ENCODE data around the gene RPUSD2.
"Not testable (repeated sequence)": the region's sequence is repeated elsewhere in the genome, so short reads cannot be mapped to it uniquely, and the experiment has no call there.

Gene RPUSD2

GRCh38 chr15:40565333-40566238 is 3.5 kb upstream of the RPUSD2 start:
- DNase-seq (ENCODE audit: low read depth) = no peak

GRCh38 chr15:40567111-40567510 is 2.0 kb upstream of the RPUSD2 start:
- no peak for DNase-seq (ENCODE audit: low read depth)

- DNase-seq (ENCODE audit: low read depth) = no peak
Measured at GRCh38 chr15:40575113-40575512, 6.0 kb downstream of the RPUSD2 start.

GRCh38 chr15:40576914-40577313 is 7.8 kb downstream of the RPUSD2 start:
- not testable (repeated sequence) for DNase-seq (ENCODE audit: low read depth)

GRCh38 chr15:40578892-40579291 is 9.8 kb downstream of the RPUSD2 start:
- no peak for DNase-seq (ENCODE audit: low read depth)

GRCh38 chr15:40581796-40582195 is 12.7 kb downstream of the RPUSD2 start:
- DNase-seq (ENCODE audit: low read depth) = not testable (repeated sequence)

GRCh38 chr15:40582726-40583246 is 13.7 kb downstream of the RPUSD2 start:
- DNase-seq (ENCODE audit: low read depth) = peak; percentile 3

- DNase-seq (ENCODE audit: low read depth) = no peak
Measured at GRCh38 chr15:40584191-40584590, 15.1 kb downstream of the RPUSD2 start.

- no peak for DNase-seq (ENCODE audit: low read depth)
Measured at GRCh38 chr15:40590667-40591050, 21.6 kb downstream of the RPUSD2 start.

- DNase-seq (ENCODE audit: low read depth) = no peak
Measured at GRCh38 chr15:40591389-40591788, 22.3 kb downstream of the RPUSD2 start.

GRCh38 chr15:40593165-40593564 is 24.1 kb downstream of the RPUSD2 start:
- no peak for DNase-seq (ENCODE audit: low read depth)

GRCh38 chr15:40593588-40594428 is 24.7 kb downstream of the RPUSD2 start, which contains the start of gene KNL1:
Gene KNL1, plus strand, starts transcription at chr15:40594249. Its CDS starts 8,683 bp downstream, at chr15:40602932.
- DNase-seq (ENCODE audit: low read depth) = peak; percentile 97

- peak; percentile 24 for DNase-seq (ENCODE audit: low read depth)
Measured at GRCh38 chr15:40594429-40594836, 25.3 kb downstream of the RPUSD2 start.

GRCh38 chr15:40595219-40595618 is 26.1 kb downstream of the RPUSD2 start:
- no peak for DNase-seq (ENCODE audit: low read depth)

- DNase-seq (ENCODE audit: low read depth) = no peak
Measured at GRCh38 chr15:40595773-40596172, 26.7 kb downstream of the RPUSD2 start.

- DNase-seq (ENCODE audit: low read depth) = no peak
Measured at GRCh38 chr15:40597024-40597423, 27.9 kb downstream of the RPUSD2 start.

- no peak for DNase-seq (ENCODE audit: low read depth)
Measured at GRCh38 chr15:40598126-40598525, 29.0 kb downstream of the RPUSD2 start.

GRCh38 chr15:40598672-40599071 is 29.6 kb downstream of the RPUSD2 start:
- DNase-seq (ENCODE audit: low read depth) = no peak

- DNase-seq (ENCODE audit: low read depth) = no peak
Measured at GRCh38 chr15:40600956-40601355, 31.9 kb downstream of the RPUSD2 start.

- DNase-seq (ENCODE audit: low read depth) = no peak
Measured at GRCh38 chr15:40603935-40604334, 34.8 kb downstream of the RPUSD2 start.

GRCh38 chr15:40613080-40613479 is 44.0 kb downstream of the RPUSD2 start:
- DNase-seq (ENCODE audit: low read depth) = no peak

GRCh38 chr15:40618023-40618422 is 48.9 kb downstream of the RPUSD2 start:
- no peak for DNase-seq (ENCODE audit: low read depth)

- no peak for DNase-seq (ENCODE audit: low read depth)
Measured at GRCh38 chr15:40618906-40619305, 49.8 kb downstream of the RPUSD2 start.

All from fibroblast of the conjunctiva (primary cell).